ENCODE data around the gene GATB.

GATB gene

GRCh38 chr4:151667048-151667447 lies 93.8 kb downstream of the GATB start:
- H3K27me3 ChIP-seq (ENCODE audit: low read length), result no peaks in the 10 kb centered on the region
- no peaks in the 10 kb centered on the region for H3F3A ChIP-seq (ENCODE audit: insufficient read depth)
- no peaks in the 10 kb centered on the region for H3K36me3 ChIP-seq (ENCODE audit: low read length)
- no peaks in the 10 kb centered on the region for H3K79me2 ChIP-seq (ENCODE audit: insufficient read depth, low read length)
- TF ChIP-seq CTCF (IDR thresholded peaks at IDR 0.05; ENCODE audit: insufficient read depth, low read length, poor library complexity, severe bottlenecking) (no peak), EZH2phosphoT487 (conservative IDR thresholded peaks at IDR 0.05; ENCODE audit: low read length) (no peak)
- H3K4me2 ChIP-seq (ENCODE audit: low read depth, low read length, poor library complexity, severe bottlenecking), result no peak overlapping the region
- no peak overlapping the region for H2AFZ ChIP-seq (ENCODE audit: low read depth, low read length, severe bottlenecking)
- H3K4me3 ChIP-seq (ENCODE audit: insufficient read depth, low read length, poor library complexity, severe bottlenecking), result no peak overlapping the region
- no peaks in the 10 kb centered on the region for H3K9me3 ChIP-seq (ENCODE audit: insufficient read depth, low read length)
- no peak overlapping the region for H3K9ac ChIP-seq (ENCODE audit: low read length)
- no peak overlapping the region for H3K27ac ChIP-seq (ENCODE audit: low read depth, low read length)
- H3K9me2 ChIP-seq (replicated peaks; ENCODE audit: insufficient read depth, low read length), result no peaks in the 10 kb centered on the region
- H4K20me1 ChIP-seq (ENCODE audit: low read depth, low read length), result no peaks in the 10 kb centered on the region

GRCh38 chr4:151666501-151666900 lies 94.3 kb downstream of the GATB start:
- TF ChIP-seq EZH2phosphoT487 (conservative IDR thresholded peaks at IDR 0.05; ENCODE audit: low read length), result no peak
- no peak for TF ChIP-seq CTCF (IDR thresholded peaks at IDR 0.05; ENCODE audit: insufficient read depth, low read length, poor library complexity, severe bottlenecking)
- no peak overlapping the region for H3K9ac ChIP-seq (ENCODE audit: low read length)

GRCh38 chr4:151665785-151666127 lies 95.1 kb downstream of the GATB start:
- Histone ChIP-seq H2AFZ (ENCODE audit: low read depth, low read length, severe bottlenecking) (no peak overlapping the region), H3K9me2 (replicated peaks; ENCODE audit: insufficient read depth, low read length) (no peaks in the 10 kb centered on the region), H3K9me3 (ENCODE audit: insufficient read depth, low read length) (no peaks in the 10 kb centered on the region), H3K27ac (ENCODE audit: low read depth, low read length) (no peak overlapping the region), H3K79me2 (ENCODE audit: insufficient read depth, low read length) (no peaks in the 10 kb centered on the region), H4K20me1 (ENCODE audit: low read depth, low read length) (no peaks in the 10 kb centered on the region), H3F3A (ENCODE audit: insufficient read depth) (no peaks in the 10 kb centered on the region), H3K4me3 (ENCODE audit: insufficient read depth, low read length, poor library complexity, severe bottlenecking) (no peak overlapping the region), H3K36me3 (ENCODE audit: low read length) (no peaks in the 10 kb centered on the region), H3K27me3 (ENCODE audit: low read length) (no peaks in the 10 kb centered on the region), H3K4me2 (ENCODE audit: low read depth, low read length, poor library complexity, severe bottlenecking) (no peak overlapping the region), H3K9ac (ENCODE audit: low read length) (no peak overlapping the region)
- TF ChIP-seq EZH2phosphoT487 (conservative IDR thresholded peaks at IDR 0.05; ENCODE audit: low read length) (no peak), CTCF (IDR thresholded peaks at IDR 0.05; ENCODE audit: insufficient read depth, low read length, poor library complexity, severe bottlenecking) (no peak)

More at GRCh38 chr4:151666501-151666900, 94.3 kb downstream of the GATB start:
- Histone ChIP-seq H3K79me2 (ENCODE audit: insufficient read depth, low read length) (no peaks in the 10 kb centered on the region), H3K27ac (ENCODE audit: low read depth, low read length) (no peak overlapping the region), H2AFZ (ENCODE audit: low read depth, low read length, severe bottlenecking) (no peak overlapping the region), H3K36me3 (ENCODE audit: low read length) (no peaks in the 10 kb centered on the region), H3K9me2 (replicated peaks; ENCODE audit: insufficient read depth, low read length) (no peaks in the 10 kb centered on the region), H3K27me3 (ENCODE audit: low read length) (no peaks in the 10 kb centered on the region), H3K4me2 (ENCODE audit: low read depth, low read length, poor library complexity, severe bottlenecking) (no peak overlapping the region), H4K20me1 (ENCODE audit: low read depth, low read length) (no peaks in the 10 kb centered on the region), H3K9me3 (ENCODE audit: insufficient read depth, low read length) (no peaks in the 10 kb centered on the region), H3K4me3 (ENCODE audit: insufficient read depth, low read length, poor library complexity, severe bottlenecking) (no peak overlapping the region), H3F3A (ENCODE audit: insufficient read depth) (no peaks in the 10 kb centered on the region)

Data from SU-DHL-6 (cell line).